ENCODE results near the gene PABPC1L. TPM values are rescaled to one million over a fixed set of nuclear protein-coding genes. Genes with fewer than 3 reads are reported as not detected.

The PABPC1L gene
- total and polyA plus RNA-seq, 2 of the 13 experiments (the other 11 are each of a cell fraction or from before 2014, with no cell fraction given), result 30.8 to 252 TPM

GRCh38 chr20:44941120-44941691, 31.3 kb downstream of the PABPC1L start (continued):
- TF ChIP-seq NFYC (CRISPR knock-in tag; IDR thresholded peaks at IDR 0.05) (no peak), RBM22 (optimal IDR thresholded peaks at IDR 0.05; ENCODE audit: low read length) (peak; percentile 62), NFATC3 (CRISPR knock-in tag; IDR thresholded peaks at IDR 0.05) (no peak), ZNF331 (CRISPR knock-in tag; IDR thresholded peaks at IDR 0.05) (no peak)

GRCh38 chr20:44942264-44942973, 32.6 kb downstream of the PABPC1L start:
- Histone ChIP-seq H3K79me2 (ENCODE audit: insufficient read depth, low read length) (no peaks in the 10 kb centered on the region), H3K27me3 (ENCODE audit: control insufficient read depth in 1 of 2, insufficient read depth in 2 of 2, low read length in 2 of 2) (no peaks in the 10 kb centered on the region), H3K4me2 (ENCODE audit: low read depth, low read length) (no peak overlapping the region), H3K27ac (ENCODE audit: extremely low read length, insufficient read depth, low read length) (no peak overlapping the region), H3K9ac (ENCODE audit: insufficient read depth, low read depth, low read length) (no peak overlapping the region), H3K4me3 (replicated peaks in 1 of 3; ENCODE audit: insufficient read depth in 1 of 3, low read depth in 2 of 3, low read length in 3 of 3) (no peak overlapping the region), H2AFZ (ENCODE audit: low read length) (no peak overlapping the region), H3K9me3 (ENCODE audit: low read length) (no peaks in the 10 kb centered on the region), H3K4me1 (ENCODE audit: insufficient read depth, low read length) (peaks cover 16% of the 10 kb centered on the region), H4K20me1 (ENCODE audit: insufficient read depth, low read length) (no peaks in the 10 kb centered on the region), H3K36me3 (replicated peaks in 1 of 2; ENCODE audit: control insufficient read depth in 1 of 2, insufficient read depth in 2 of 2, low read length in 2 of 2) (peaks cover 53 to 92% of the 10 kb centered on the region in 2 experiments)
- no TSS peak for BruUV-seq (replicated peaks)
- in situ Hi-C loops (cut with HindIII; ENCODE audit: extremely low pct_ligation_motif_present, low pct_unique_long_range_greater_than_20kb), result no loop called here
- ChIA-PET POLR2A (interaction anchor here (0.8 to 4.0 kb wide), 10 partner anchors 9 to 58 kb away, joined by 3 to 24 read pairs (median 5); partner anchors contain the start of genes PABPC1L and TOMM34), CTCF (ENCODE audit: low intra/inter-chr PET ratio, low total read pairs) (interaction anchor here (1.2 kb wide), 1 partner anchor 24 kb away, joined by 3 read pairs; the partner anchor contains the start of gene STK4)
- intact Hi-C loops (cut with micrococcal nuclease; ENCODE audit: unreplicated experiment), result no loop called here
- FAIRE-seq (peak; percentile 55), DNase-seq (ENCODE audit: low spot score) (peak; percentile 21), ATAC-seq (peak; percentile 75)
- WGBS (ENCODE audit: low lambda C conversion rate), result 89% methylated on average over 4 of the region's 4 CpGs
- TF ChIP-seq ZNF605 (CRISPR knock-in tag; IDR thresholded peaks at IDR 0.05) (no peak), IRF9 (CRISPR knock-in tag; IDR thresholded peaks at IDR 0.05; ENCODE audit: borderline replicate concordance) (no peak), SIN3A (IDR thresholded peaks at IDR 0.05; ENCODE audit: borderline replicate concordance, low read depth, low read length) (no peak), ASH2L (IDR thresholded peaks at IDR 0.05; ENCODE audit: insufficient read length, low read depth, low read length) (no peak), BCL3 (CRISPR knock-in tag; IDR thresholded peaks at IDR 0.05) (no peak), MTA3 (CRISPR knock-in tag; IDR thresholded peaks at IDR 0.05) (no peak), HOXA3 (CRISPR knock-in tag; IDR thresholded peaks at IDR 0.05) (peak; percentile 24; the same call in 1 of the 2 replicates), ZNF567 (CRISPR knock-in tag; IDR thresholded peaks at IDR 0.05; ENCODE audit: borderline replicate concordance) (0 out of 2 replicates have a peak, but pooled peaks have one; percentile 40), KDM4B (CRISPR knock-in tag; IDR thresholded peaks at IDR 0.05) (no peak), ZNF251 (CRISPR knock-in tag; IDR thresholded peaks at IDR 0.05) (no peak), HBP1 (CRISPR knock-in tag; IDR thresholded peaks at IDR 0.05; ENCODE audit: low read depth) (no peak), RCOR2 (CRISPR knock-in tag; IDR thresholded peaks at IDR 0.05) (no peak), ELF3 (CRISPR knock-in tag; IDR thresholded peaks at IDR 0.05) (no peak), ZNF225 (CRISPR knock-in tag; IDR thresholded peaks at IDR 0.05) (no peak), HMG20A (CRISPR knock-in tag; IDR thresholded peaks at IDR 0.05; ENCODE audit: borderline replicate concordance) (no peak), ZMYM4 (CRISPR knock-in tag; IDR thresholded peaks at IDR 0.05) (peak; percentile 87), MTA1 (CRISPR knock-in tag; IDR thresholded peaks at IDR 0.05; ENCODE audit: borderline replicate concordance) (0 out of 2 replicates have a peak, but pooled peaks have one; percentile 40)

Measured in HepG2 (cell line).